H9 (cell line): ENCODE results near the gene DLX6. TPM values are rescaled to one million over a fixed set of nuclear protein-coding genes. Genes with fewer than 3 reads are reported as not detected.
A peak's percentile ranks its signal among the peaks of the same experiment; 100 is the strongest.

Experiments used
- DNase-seq: peaks from one replicate; pipeline ENCODE4 v3.0.0-alpha.2; 2017
- H2AFZ ChIP-seq: one replicate; pipeline ENCODE4 v1.6.1; 2013; ENCODE audit warnings: mild to moderate bottlenecking, low read length, control low read depth, moderate library complexity
- H2AK5ac ChIP-seq: 2 replicates; pipeline ENCODE4 v1.6.1; 2013; ENCODE audit warnings: low read length, control low read depth, mixed read lengths; ENCODE audit not compliant: insufficient read length
- H2BK120ac ChIP-seq: one replicate; pipeline ENCODE4 v1.6.1; 2013; ENCODE audit warnings: low read depth, mild to moderate bottlenecking, low read length, control low read depth, inconsistent platforms; ENCODE audit not compliant: poor library complexity, severe bottlenecking
- H2BK12ac ChIP-seq: 2 replicates; pipeline ENCODE4 v1.6.1; 2013; ENCODE audit warnings: low read length, control low read depth, mixed read lengths, low read depth; ENCODE audit not compliant: insufficient read length
- H2BK15ac ChIP-seq: 2 replicates; pipeline ENCODE4 v1.6.1; 2013; ENCODE audit warnings: low read depth, low read length, control low read depth
- H2BK20ac ChIP-seq: one replicate; pipeline ENCODE4 v1.6.1; 2013; ENCODE audit warnings: low read depth, mild to moderate bottlenecking, low read length, control low read depth, inconsistent platforms; ENCODE audit not compliant: poor library complexity, severe bottlenecking
- H2BK5ac ChIP-seq: 2 replicates; pipeline ENCODE4 v1.6.1; 2013; ENCODE audit warnings: low read length, control low read depth, mixed read lengths; ENCODE audit not compliant: insufficient read length
- H3K14ac ChIP-seq: 2 replicates; pipeline ENCODE4 v1.6.1; 2013; ENCODE audit warnings: low read length, control low read depth; ENCODE audit not compliant: insufficient read depth
- H3K18ac ChIP-seq: 2 replicates; pipeline ENCODE4 v1.6.1; 2013; ENCODE audit warnings: low read depth, mild to moderate bottlenecking, mixed read lengths, low read length, control low read depth; ENCODE audit not compliant: insufficient read length
- H3K23ac ChIP-seq: 2 replicates; pipeline ENCODE4 v1.6.1; 2013; ENCODE audit warnings: low read length, control low read depth, mixed read lengths, low read depth; ENCODE audit not compliant: insufficient read length
- H3K23me2 ChIP-seq: 2 replicates; pipeline ENCODE4 v1.6.1; 2013; ENCODE audit warnings: low read depth, mild to moderate bottlenecking, mixed read lengths, low read length, control low read depth; ENCODE audit not compliant: insufficient read length, poor library complexity, severe bottlenecking
- H3K27ac ChIP-seq: 2 replicates; pipeline ENCODE4 v1.5.1; 2013; ENCODE audit warnings: low read length, control low read depth, mixed read lengths, low read depth; ENCODE audit not compliant: insufficient read length
- H3K27me3 ChIP-seq: 2 replicates; pipeline ENCODE4 v1.6.1; 2013; ENCODE audit warnings: low read length, control low read depth, inconsistent platforms; ENCODE audit not compliant: insufficient read depth
- H3K4ac ChIP-seq: 2 replicates; pipeline ENCODE4 v1.6.1; 2013; ENCODE audit warnings: low read depth, mild to moderate bottlenecking, control low read depth, inconsistent platforms, low read length, moderate library complexity
- H3K4me1 ChIP-seq: 2 replicates; pipeline ENCODE4 v1.6.1; 2013; ENCODE audit warnings: low read length, control low read depth, inconsistent platforms; ENCODE audit not compliant: insufficient read depth
- H3K4me2 ChIP-seq: 2 replicates; pipeline ENCODE4 v1.6.1; 2013; ENCODE audit warnings: low read length, control low read depth, mixed read lengths; ENCODE audit not compliant: insufficient read length, insufficient read depth
- H3K56ac ChIP-seq: 2 replicates; pipeline ENCODE4 v1.6.1; 2013; ENCODE audit warnings: low read depth, mild to moderate bottlenecking, mixed read lengths, low read length, control low read depth; ENCODE audit not compliant: insufficient read length
- H3K79me1 ChIP-seq: 2 replicates; pipeline ENCODE4 v1.6.1; 2013; ENCODE audit warnings: low read depth, mild to moderate bottlenecking, moderate library complexity, low read length, control low read depth, inconsistent platforms; ENCODE audit not compliant: insufficient read depth, poor library complexity, severe bottlenecking
- H3K79me2 ChIP-seq: 2 replicates; pipeline ENCODE4 v1.6.1; 2013; ENCODE audit warnings: low read length, control low read depth, inconsistent platforms; ENCODE audit not compliant: insufficient read depth
- H3K9ac ChIP-seq: 2 replicates; pipeline ENCODE4 v1.6.1; 2013; ENCODE audit warnings: low read length, control low read depth, mixed read lengths; ENCODE audit not compliant: insufficient read length; ENCODE audit errors: extremely low read depth
- H3K9me3 ChIP-seq: one replicate; pipeline ENCODE4 v1.6.1; 2013; ENCODE audit warnings: low read depth, low read length, inconsistent platforms; ENCODE audit not compliant: control insufficient read depth
- H3T11ph ChIP-seq: one replicate; pipeline ENCODE4 v1.6.1; 2013; ENCODE audit warnings: mild to moderate bottlenecking, low read length, control low read depth, inconsistent platforms
- H4K20me1 ChIP-seq: one replicate; pipeline ENCODE4 v1.6.1; 2013; ENCODE audit not compliant: control insufficient read depth, insufficient read length, insufficient read depth
- H4K5ac ChIP-seq: 2 replicates; pipeline ENCODE4 v1.6.1; 2013; ENCODE audit warnings: low read depth, mild to moderate bottlenecking, mixed read lengths, low read length, control low read depth; ENCODE audit not compliant: insufficient read length
- H4K8ac ChIP-seq: replicated peaks from 2 replicates; pipeline ENCODE4 v1.6.1; 2013; ENCODE audit warnings: low read length, control low read depth, mixed read lengths, low read depth; ENCODE audit not compliant: insufficient read length
- H4K91ac ChIP-seq: 2 replicates; pipeline ENCODE4 v1.6.1; 2013; ENCODE audit warnings: low read depth, mild to moderate bottlenecking, moderate library complexity, mixed read lengths, low read length, control low read depth; ENCODE audit not compliant: insufficient read length
- H3K27ac Mint-ChIP-seq, 3 experiments: 2 replicates in 2 of 3; 3 replicates in 1 of 3; pipeline ENCODE4 v1.8.0; 2020 to 2021; ENCODE audit warnings: mixed read lengths in 3 of 3, mild to moderate bottlenecking in 1 of 3, moderate library complexity in 1 of 3
- H3K27me3 Mint-ChIP-seq: 2 replicates; pipeline ENCODE4 v1.8.0; 2021; ENCODE audit warnings: low read depth, mild to moderate bottlenecking, moderate library complexity, mixed read lengths
- H3K36me3 Mint-ChIP-seq, 3 experiments: 2 replicates in 2 of 3; 3 replicates in 1 of 3; pipeline ENCODE4 v1.8.0; 2020 to 2021; ENCODE audit warnings: low read depth in 3 of 3, mixed read lengths in 3 of 3; ENCODE audit not compliant: insufficient read depth in 1 of 3
- H3K4me1 Mint-ChIP-seq, 2 experiments: 2 replicates each; pipeline ENCODE4 v1.8.0; 2020; ENCODE audit warnings: mixed read lengths in 2 of 2
- H3K4me3 Mint-ChIP-seq, 2 experiments: 2 replicates in 1 of 2; 3 replicates in 1 of 2; pipeline ENCODE4 v1.8.0; 2020 to 2021; ENCODE audit warnings: mild to moderate bottlenecking in 2 of 2, mixed read lengths in 2 of 2, moderate library complexity in 1 of 2
- H3K9me3 Mint-ChIP-seq, 2 experiments: 2 replicates in 1 of 2; 3 replicates in 1 of 2; pipeline ENCODE4 v1.8.0; 2020; ENCODE audit warnings: mild to moderate bottlenecking in 2 of 2, mixed read lengths in 2 of 2, moderate library complexity in 1 of 2
- CTCF ChIP-seq: fragments of 200-600 bp; sonication (generic); conservative IDR thresholded peaks from 3 replicates; pipeline ENCODE4 v1.8.0; 2021; ENCODE audit warnings: antibody characterized with exemption, mild to moderate bottlenecking
- WGBS: extraction: QIAGEN DNeasy Blood & Tissue Kit; methylation state at CpG from one replicate; pipeline ENCODE4 v1.1.7; 2013; ENCODE audit warnings: missing lambda C conversion rate, low lambda C conversion rate, mixed read lengths; ENCODE audit not compliant: insufficient read length; ENCODE audit errors: extremely low coverage; 5-methylcytosine and 5-hydroxymethylcytosine counted together
- total RNA-seq: library from RNA; stranded (reverse); gene quantifications from 2 replicates; pipeline ENCODE4 v1.2.1, GENCODE V29; 2021

Gene DLX6
- total RNA-seq, 1 experiment from 2014 or later, result 0.24 TPM

GRCh38 chr7:96995406-96996110, 9.8 kb upstream of the DLX6 start:
- H3K4me1 ChIP-seq, result no peaks in the 10 kb centered on the region; the same call in 1 of the 2 replicates
- Mint-ChIP-seq H3K27ac (no peak overlapping the region), H3K4me1 (peaks cover 36 to 70% of the 10 kb centered on the region in 2 experiments)

More at GRCh38 chr7:96995406-96996110, 9.8 kb upstream of the DLX6 start:
- Histone ChIP-seq H3K4me2 (no peak overlapping the region), H4K20me1 (no peaks in the 10 kb centered on the region), H2AFZ (no peak overlapping the region), H3T11ph (no peak overlapping the region), H3K18ac (no peak overlapping the region), H3K27ac (no peak overlapping the region), H3K23ac (no peak overlapping the region), H2BK5ac (no peak overlapping the region), H2AK5ac (no peak overlapping the region), H2BK15ac (no peak overlapping the region), H4K5ac (no peak overlapping the region), H3K23me2 (peaks cover 9% of the 10 kb centered on the region), H4K91ac (no peak overlapping the region), H3K79me2 (no peaks in the 10 kb centered on the region), H3K4ac (no peak overlapping the region), H3K27me3 (peaks cover 82% of the 10 kb centered on the region), H3K56ac (no peak overlapping the region), H2BK12ac (no peak overlapping the region), H2BK120ac (no peak overlapping the region), H4K8ac (no peak overlapping the region), H3K9ac (no peak overlapping the region), H3K14ac (no peak overlapping the region), H3K79me1 (no peaks in the 10 kb centered on the region), H3K9me3 (no peaks in the 10 kb centered on the region), H2BK20ac (no peak overlapping the region)
- DNase-seq, result no peak
- Mint-ChIP-seq H3K36me3 (no peaks in the 10 kb centered on the region), H3K4me3 (peak overlapping the region in 1 of 2 experiments; percentile 51; a peak in 2 of 5 replicates), H3K27me3 (peaks cover 100% of the 10 kb centered on the region), H3K9me3 (peaks cover 0 to 22% of the 10 kb centered on the region in 2 experiments; a peak in 4 of 5 replicates)
- no CpG with 5 or more reads among the region's 6 CpGs for whole genome bisulfite sequencing
- TF ChIP-seq CTCF, result no peak
